ENCODE results near the gene RNF182. TPM values are rescaled to one million over a fixed set of nuclear protein-coding genes. Genes with fewer than 3 reads are reported as not detected.

Gene RNF182
- total RNA-seq, 2 donors from 2014 or later, result 0.33 to 1.6 TPM

- Histone ChIP-seq H3K4me1 (no peaks in the 10 kb centered on the region), H3K27me3 (peaks cover 0 to 3% of the 10 kb centered on the region in 2 donors), H3K36me3 (replicated peaks in 1 of 2; ENCODE audit: insufficient read depth in 1 of 2, low read depth in 2 of 2) (no peaks in the 10 kb centered on the region), H3K27ac (no peak overlapping the region), H3K4me3 (no peak overlapping the region), H3K9me3 (no peaks in the 10 kb centered on the region)
- 77 to 80% methylated on average over 5 of the region's 5 CpGs for WGBS, 2 donors
- intact Hi-C loops (cut with DNase I), result no loop called here
- DNase-seq (no peak), ATAC-seq (no peak)
- TF ChIP-seq CTCF (IDR thresholded peaks at IDR 0.05) (no peak), POLR2A (IDR thresholded peaks at IDR 0.05) (no peak)
Measured at GRCh38 chr6:13992417-13993055, 67.8 kb downstream of the RNF182 start.

- 37 to 47% methylated on average over 2 of the region's 2 CpGs for WGBS, 2 donors
- Histone ChIP-seq H3K4me3 (no peak overlapping the region), H3K27me3 (peaks cover 0 to 3% of the 10 kb centered on the region in 2 donors), H3K9me3 (no peaks in the 10 kb centered on the region), H3K27ac (no peak overlapping the region), H3K36me3 (replicated peaks in 1 of 2; ENCODE audit: insufficient read depth in 1 of 2, low read depth in 2 of 2) (no peaks in the 10 kb centered on the region), H3K4me1 (no peaks in the 10 kb centered on the region)
- no peak for DNase-seq
- intact Hi-C loops (cut with DNase I), result no loop called here
- TF ChIP-seq CTCF (IDR thresholded peaks at IDR 0.05) (no peak), POLR2A (IDR thresholded peaks at IDR 0.05) (no peak)
- no peak for ATAC-seq
Measured at GRCh38 chr6:13993416-13993815, 68.7 kb downstream of the RNF182 start.

- no peaks in the 10 kb centered on the region for H3K4me1 ChIP-seq
- TF ChIP-seq POLR2A (IDR thresholded peaks at IDR 0.05) (no peak), CTCF (IDR thresholded peaks at IDR 0.05) (no peak)
- no peaks in the 10 kb centered on the region for H3K36me3 ChIP-seq (replicated peaks in 1 of 2; ENCODE audit: insufficient read depth in 1 of 2, low read depth in 2 of 2)
- 77 to 78% methylated on average over 3 of the region's 3 CpGs for WGBS, 2 donors
- H3K4me3 ChIP-seq, result no peak overlapping the region
- H3K27ac ChIP-seq, result no peak overlapping the region
- ATAC-seq (no peak), DNase-seq (no peak)
- H3K27me3 ChIP-seq, result peaks cover 0 to 3% of the 10 kb centered on the region in 2 donors
- intact Hi-C loops (cut with DNase I), result no loop called here
- H3K9me3 ChIP-seq, result no peaks in the 10 kb centered on the region
Measured at GRCh38 chr6:13998356-13998755, 73.6 kb downstream of the RNF182 start.

- H3K27ac ChIP-seq, result no peak overlapping the region
- TF ChIP-seq POLR2A (IDR thresholded peaks at IDR 0.05) (no peak), CTCF (IDR thresholded peaks at IDR 0.05) (no peak)
- H3K4me1 ChIP-seq, result no peaks in the 10 kb centered on the region
- intact Hi-C loops (cut with DNase I), result no loop called here
- H3K27me3 ChIP-seq, result no peaks in the 10 kb centered on the region
- H3K4me3 ChIP-seq, result no peak overlapping the region
- WGBS, 2 donors, result 69 to 77% methylated on average over 3 of the region's 3 CpGs
- no peaks in the 10 kb centered on the region for H3K9me3 ChIP-seq
- no peaks in the 10 kb centered on the region for H3K36me3 ChIP-seq (replicated peaks in 1 of 2; ENCODE audit: insufficient read depth in 1 of 2, low read depth in 2 of 2)
- ATAC-seq (no peak), DNase-seq (no peak)
Measured at GRCh38 chr6:14000901-14001300, 76.1 kb downstream of the RNF182 start.

Data from body of pancreas (tissue), 4 donors.